Esophagus muscularis mucosa (tissue), 4 donors: ENCODE results near the gene SLC41A3.

Experiments used
- CTCF ChIP-seq, 3 experiments: fragments of 200-600 bp in 2 of 3; fragments of 450-650 bp in 1 of 3; sonication (generic) in 2 of 3; IDR thresholded peaks; one replicate each; pipeline ENCODE4 v1.5.1; 2017 to 2019; ENCODE audit warnings: antibody characterized with exemption in 3 of 3, mild to moderate bottlenecking in 2 of 3, moderate library complexity in 1 of 3
- EP300 ChIP-seq: sonication (generic); formaldehyde crosslinking; IDR thresholded peaks from one replicate; pipeline ENCODE4 v1.6.1; 2017; ENCODE audit warnings: antibody characterized with exemption
- POLR2A ChIP-seq: fragments of 450-650 bp; IDR thresholded peaks from one replicate; pipeline ENCODE4 v1.6.1; 2017; ENCODE audit warnings: antibody characterized with exemption, moderate library complexity, mild to moderate bottlenecking, low read depth
- POLR2AphosphoS5 ChIP-seq, 2 donors: sonication (generic); formaldehyde crosslinking; IDR thresholded peaks; one replicate each; pipeline ENCODE4 v1.6.1; 2017; ENCODE audit warnings: antibody characterized with exemption in 2 of 2

GRCh38 chr3:126133606-126134005 is 49.7 kb upstream of the SLC41A3 start:
- TF ChIP-seq CTCF (IDR thresholded peaks at IDR 0.05): no peak
- TF ChIP-seq POLR2AphosphoS5 (IDR thresholded peaks at IDR 0.05): no peak
- no peak for TF ChIP-seq EP300
- no peak for TF ChIP-seq POLR2A
